ENCODE results near the gene KCP. TPM values are rescaled to one million over a fixed set of nuclear protein-coding genes. Genes with fewer than 3 reads are reported as not detected.

KCP gene
- total and polyA plus RNA-seq, 2 experiments from 2014 or later, result 0.76 to 1.1 TPM

DNA sequence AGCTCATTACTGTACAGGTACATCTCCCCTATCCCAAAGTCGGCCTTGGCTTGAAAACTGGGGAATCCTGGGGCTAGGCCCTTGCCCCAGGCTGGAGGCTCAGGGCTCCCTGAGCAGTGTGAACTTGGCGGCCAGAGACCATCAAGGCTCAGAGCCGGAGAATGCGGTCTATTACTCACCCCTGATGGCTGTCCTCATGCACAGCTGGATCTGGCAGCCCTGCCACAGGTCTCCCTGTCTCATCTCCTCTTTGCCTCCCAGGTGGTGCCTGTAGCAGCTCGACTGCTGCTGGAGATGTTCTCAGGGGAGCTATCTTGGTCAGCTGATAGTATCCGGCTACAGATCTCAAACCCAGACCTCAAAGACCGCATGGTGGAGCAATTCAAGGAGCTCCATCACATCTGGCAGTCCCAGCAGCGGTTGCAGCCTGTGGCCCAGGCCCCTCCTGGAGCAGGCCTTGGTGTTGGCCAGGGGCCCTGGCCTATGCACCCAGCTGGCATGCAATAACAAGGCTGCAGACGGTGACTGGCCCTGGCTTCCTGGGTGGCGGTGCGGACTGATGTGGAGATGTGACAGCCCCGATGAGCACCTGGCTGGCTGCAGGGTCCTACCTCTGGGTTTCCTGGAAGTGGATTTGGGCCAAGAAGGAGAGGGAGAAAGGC, 37.9 kb upstream of the KCP start:
- Mint-ChIP-seq H3K4me3 (no peak overlapping the region), H3K27ac (peak overlapping the region; percentile 48; the same call in 1 of the 2 replicates), H3K27me3 (ENCODE audit: insufficient read depth, low read depth, poor library complexity) (peaks cover 22% of the 10 kb centered on the region), H3K9me3 (no peaks in the 10 kb centered on the region), H3K36me3 (ENCODE audit: low read depth) (peaks cover 9% of the 10 kb centered on the region; the same call in 2 of the 3 replicates), H3K4me1 (peaks cover 11% of the 10 kb centered on the region; the same call in 2 of the 3 replicates)
- Histone ChIP-seq H2AFZ (no peak overlapping the region), H4K20me1 (replicated peaks; ENCODE audit: insufficient read depth) (no peaks in the 10 kb centered on the region; the same call in 1 of the 2 replicates), H3K79me2 (replicated peaks; ENCODE audit: insufficient read depth) (no peaks in the 10 kb centered on the region), H3K4me2 (no peak overlapping the region), H3K27ac (ENCODE audit: low read depth) (no peak overlapping the region), H3K4me1 (ENCODE audit: insufficient read depth) (peaks cover 5% of the 10 kb centered on the region), H3K27me3 (ENCODE audit: insufficient read depth) (no peaks in the 10 kb centered on the region), H3K9me2 (ENCODE audit: insufficient read depth) (no peaks in the 10 kb centered on the region), H3F3A (replicated peaks; ENCODE audit: low read depth) (no peaks in the 10 kb centered on the region), H3K36me3 (ENCODE audit: insufficient read depth) (no peaks in the 10 kb centered on the region), H3K4me3 (no peak overlapping the region)
- TF ChIP-seq EZH2phosphoT487 (IDR thresholded peaks at IDR 0.05; ENCODE audit: unreplicated experiment), result no peak
- no peak for TF ChIP-seq ZNF331 (CRISPR knock-in tag; IDR thresholded peaks at IDR 0.05; ENCODE audit: low read depth)
- TF ChIP-seq, protein P1, sequence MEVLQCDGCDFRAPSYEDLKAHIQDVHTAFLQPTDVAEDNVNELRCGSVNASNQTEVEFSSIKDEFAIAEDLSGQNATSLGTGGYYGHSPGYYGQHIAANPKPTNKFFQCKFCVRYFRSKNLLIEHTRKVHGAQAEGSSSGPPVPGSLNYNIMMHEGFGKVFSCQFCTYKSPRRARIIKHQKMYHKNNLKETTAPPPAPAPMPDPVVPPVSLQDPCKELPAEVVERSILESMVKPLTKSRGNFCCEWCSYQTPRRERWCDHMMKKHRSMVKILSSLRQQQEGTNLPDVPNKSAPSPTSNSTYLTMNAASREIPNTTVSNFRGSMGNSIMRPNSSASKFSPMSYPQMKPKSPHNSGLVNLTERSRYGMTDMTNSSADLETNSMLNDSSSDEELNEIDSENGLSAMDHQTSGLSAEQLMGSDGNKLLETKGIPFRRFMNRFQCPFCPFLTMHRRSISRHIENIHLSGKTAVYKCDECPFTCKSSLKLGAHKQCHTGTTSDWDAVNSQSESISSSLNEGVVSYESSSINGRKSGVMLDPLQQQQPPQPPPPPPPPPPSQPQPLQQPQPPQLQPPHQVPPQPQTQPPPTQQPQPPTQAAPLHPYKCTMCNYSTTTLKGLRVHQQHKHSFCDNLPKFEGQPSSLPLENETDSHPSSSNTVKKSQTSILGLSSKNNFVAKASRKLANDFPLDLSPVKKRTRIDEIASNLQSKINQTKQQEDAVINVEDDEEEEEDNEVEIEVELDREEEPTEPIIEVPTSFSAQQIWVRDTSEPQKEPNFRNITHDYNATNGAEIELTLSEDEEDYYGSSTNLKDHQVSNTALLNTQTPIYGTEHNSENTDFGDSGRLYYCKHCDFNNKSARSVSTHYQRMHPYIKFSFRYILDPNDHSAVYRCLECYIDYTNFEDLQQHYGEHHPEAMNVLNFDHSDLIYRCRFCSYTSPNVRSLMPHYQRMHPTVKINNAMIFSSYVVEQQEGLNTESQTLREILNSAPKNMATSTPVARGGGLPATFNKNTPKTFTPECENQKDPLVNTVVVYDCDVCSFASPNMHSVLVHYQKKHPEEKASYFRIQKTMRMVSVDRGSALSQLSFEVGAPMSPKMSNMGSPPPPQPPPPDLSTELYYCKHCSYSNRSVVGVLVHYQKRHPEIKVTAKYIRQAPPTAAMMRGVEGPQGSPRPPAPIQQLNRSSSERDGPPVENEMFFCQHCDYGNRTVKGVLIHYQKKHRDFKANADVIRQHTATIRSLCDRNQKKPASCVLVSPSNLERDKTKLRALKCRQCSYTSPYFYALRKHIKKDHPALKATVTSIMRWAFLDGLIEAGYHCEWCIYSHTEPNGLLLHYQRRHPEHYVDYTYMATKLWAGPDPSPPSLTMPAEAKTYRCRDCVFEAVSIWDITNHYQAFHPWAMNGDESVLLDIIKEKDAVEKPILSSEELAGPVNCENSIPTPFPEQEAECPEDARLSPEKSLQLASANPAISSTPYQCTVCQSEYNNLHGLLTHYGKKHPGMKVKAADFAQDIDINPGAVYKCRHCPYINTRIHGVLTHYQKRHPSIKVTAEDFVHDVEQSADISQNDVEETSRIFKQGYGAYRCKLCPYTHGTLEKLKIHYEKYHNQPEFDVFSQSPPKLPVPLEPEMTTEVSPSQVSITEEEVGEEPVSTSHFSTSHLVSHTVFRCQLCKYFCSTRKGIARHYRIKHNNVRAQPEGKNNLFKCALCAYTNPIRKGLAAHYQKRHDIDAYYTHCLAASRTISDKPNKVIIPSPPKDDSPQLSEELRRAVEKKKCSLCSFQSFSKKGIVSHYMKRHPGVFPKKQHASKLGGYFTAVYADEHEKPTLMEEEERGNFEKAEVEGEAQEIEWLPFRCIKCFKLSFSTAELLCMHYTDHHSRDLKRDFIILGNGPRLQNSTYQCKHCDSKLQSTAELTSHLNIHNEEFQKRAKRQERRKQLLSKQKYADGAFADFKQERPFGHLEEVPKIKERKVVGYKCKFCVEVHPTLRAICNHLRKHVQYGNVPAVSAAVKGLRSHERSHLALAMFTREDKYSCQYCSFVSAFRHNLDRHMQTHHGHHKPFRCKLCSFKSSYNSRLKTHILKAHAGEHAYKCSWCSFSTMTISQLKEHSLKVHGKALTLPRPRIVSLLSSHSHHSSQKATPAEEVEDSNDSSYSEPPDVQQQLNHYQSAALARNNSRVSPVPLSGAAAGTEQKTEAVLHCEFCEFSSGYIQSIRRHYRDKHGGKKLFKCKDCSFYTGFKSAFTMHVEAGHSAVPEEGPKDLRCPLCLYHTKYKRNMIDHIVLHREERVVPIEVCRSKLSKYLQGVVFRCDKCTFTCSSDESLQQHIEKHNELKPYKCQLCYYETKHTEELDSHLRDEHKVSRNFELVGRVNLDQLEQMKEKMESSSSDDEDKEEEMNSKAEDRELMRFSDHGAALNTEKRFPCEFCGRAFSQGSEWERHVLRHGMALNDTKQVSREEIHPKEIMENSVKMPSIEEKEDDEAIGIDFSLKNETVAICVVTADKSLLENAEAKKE (CRISPR knock-in tag; IDR thresholded peaks at IDR 0.05), result no peak
- no peak for TF ChIP-seq ZNF114 (CRISPR knock-in tag; IDR thresholded peaks at IDR 0.05)
- TF ChIP-seq, protein P2, sequence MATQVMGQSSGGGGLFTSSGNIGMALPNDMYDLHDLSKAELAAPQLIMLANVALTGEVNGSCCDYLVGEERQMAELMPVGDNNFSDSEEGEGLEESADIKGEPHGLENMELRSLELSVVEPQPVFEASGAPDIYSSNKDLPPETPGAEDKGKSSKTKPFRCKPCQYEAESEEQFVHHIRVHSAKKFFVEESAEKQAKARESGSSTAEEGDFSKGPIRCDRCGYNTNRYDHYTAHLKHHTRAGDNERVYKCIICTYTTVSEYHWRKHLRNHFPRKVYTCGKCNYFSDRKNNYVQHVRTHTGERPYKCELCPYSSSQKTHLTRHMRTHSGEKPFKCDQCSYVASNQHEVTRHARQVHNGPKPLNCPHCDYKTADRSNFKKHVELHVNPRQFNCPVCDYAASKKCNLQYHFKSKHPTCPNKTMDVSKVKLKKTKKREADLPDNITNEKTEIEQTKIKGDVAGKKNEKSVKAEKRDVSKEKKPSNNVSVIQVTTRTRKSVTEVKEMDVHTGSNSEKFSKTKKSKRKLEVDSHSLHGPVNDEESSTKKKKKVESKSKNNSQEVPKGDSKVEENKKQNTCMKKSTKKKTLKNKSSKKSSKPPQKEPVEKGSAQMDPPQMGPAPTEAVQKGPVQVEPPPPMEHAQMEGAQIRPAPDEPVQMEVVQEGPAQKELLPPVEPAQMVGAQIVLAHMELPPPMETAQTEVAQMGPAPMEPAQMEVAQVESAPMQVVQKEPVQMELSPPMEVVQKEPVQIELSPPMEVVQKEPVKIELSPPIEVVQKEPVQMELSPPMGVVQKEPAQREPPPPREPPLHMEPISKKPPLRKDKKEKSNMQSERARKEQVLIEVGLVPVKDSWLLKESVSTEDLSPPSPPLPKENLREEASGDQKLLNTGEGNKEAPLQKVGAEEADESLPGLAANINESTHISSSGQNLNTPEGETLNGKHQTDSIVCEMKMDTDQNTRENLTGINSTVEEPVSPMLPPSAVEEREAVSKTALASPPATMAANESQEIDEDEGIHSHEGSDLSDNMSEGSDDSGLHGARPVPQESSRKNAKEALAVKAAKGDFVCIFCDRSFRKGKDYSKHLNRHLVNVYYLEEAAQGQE (IDR thresholded peaks at IDR 0.05; ENCODE audit: unreplicated experiment), result no peak
- TF ChIP-seq STAT1 (IDR thresholded peaks at IDR 0.05; ENCODE audit: unreplicated experiment), result no peak
- TF ChIP-seq CREB1 (CRISPR knock-in tag; IDR thresholded peaks at IDR 0.05; ENCODE audit: low read depth), result no peak
- TF ChIP-seq, protein P3, sequence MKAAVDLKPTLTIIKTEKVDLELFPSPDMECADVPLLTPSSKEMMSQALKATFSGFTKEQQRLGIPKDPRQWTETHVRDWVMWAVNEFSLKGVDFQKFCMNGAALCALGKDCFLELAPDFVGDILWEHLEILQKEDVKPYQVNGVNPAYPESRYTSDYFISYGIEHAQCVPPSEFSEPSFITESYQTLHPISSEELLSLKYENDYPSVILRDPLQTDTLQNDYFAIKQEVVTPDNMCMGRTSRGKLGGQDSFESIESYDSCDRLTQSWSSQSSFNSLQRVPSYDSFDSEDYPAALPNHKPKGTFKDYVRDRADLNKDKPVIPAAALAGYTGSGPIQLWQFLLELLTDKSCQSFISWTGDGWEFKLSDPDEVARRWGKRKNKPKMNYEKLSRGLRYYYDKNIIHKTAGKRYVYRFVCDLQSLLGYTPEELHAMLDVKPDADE (IDR thresholded peaks at IDR 0.05), result no peak
- TF ChIP-seq POLR2AphosphoS5 (IDR thresholded peaks at IDR 0.05; ENCODE audit: low read depth), result no peak
- no peak for TF ChIP-seq EZH2 (IDR thresholded peaks at IDR 0.05; ENCODE audit: low read depth, unreplicated experiment)
- TF ChIP-seq, protein P4, sequence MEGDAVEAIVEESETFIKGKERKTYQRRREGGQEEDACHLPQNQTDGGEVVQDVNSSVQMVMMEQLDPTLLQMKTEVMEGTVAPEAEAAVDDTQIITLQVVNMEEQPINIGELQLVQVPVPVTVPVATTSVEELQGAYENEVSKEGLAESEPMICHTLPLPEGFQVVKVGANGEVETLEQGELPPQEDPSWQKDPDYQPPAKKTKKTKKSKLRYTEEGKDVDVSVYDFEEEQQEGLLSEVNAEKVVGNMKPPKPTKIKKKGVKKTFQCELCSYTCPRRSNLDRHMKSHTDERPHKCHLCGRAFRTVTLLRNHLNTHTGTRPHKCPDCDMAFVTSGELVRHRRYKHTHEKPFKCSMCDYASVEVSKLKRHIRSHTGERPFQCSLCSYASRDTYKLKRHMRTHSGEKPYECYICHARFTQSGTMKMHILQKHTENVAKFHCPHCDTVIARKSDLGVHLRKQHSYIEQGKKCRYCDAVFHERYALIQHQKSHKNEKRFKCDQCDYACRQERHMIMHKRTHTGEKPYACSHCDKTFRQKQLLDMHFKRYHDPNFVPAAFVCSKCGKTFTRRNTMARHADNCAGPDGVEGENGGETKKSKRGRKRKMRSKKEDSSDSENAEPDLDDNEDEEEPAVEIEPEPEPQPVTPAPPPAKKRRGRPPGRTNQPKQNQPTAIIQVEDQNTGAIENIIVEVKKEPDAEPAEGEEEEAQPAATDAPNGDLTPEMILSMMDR (conservative IDR thresholded peaks at IDR 0.05; ENCODE audit: low read depth in 2 of 2), result no peak
- TF ChIP-seq NANOG (IDR thresholded peaks at IDR 0.05; ENCODE audit: borderline replicate concordance), result no peak
- TF ChIP-seq JUNB (IDR thresholded peaks at IDR 0.05; ENCODE audit: unreplicated experiment), result no peak
- ATAC-seq (no peak), DNase-seq (ENCODE audit: low spot score) (no peak)
